Retinal pigment epithelial cell (primary cell): Measurements from ENCODE around the gene AFF3.

ENCODE experiments used
- DNase-seq: peaks from one replicate; pipeline ENCODE4 v3.0.0-alpha.2; 2010; ENCODE audit warnings: low read depth
- H3K4me3 ChIP-seq: 2 replicates; pipeline ENCODE4 v1.5.1; 2011; ENCODE audit warnings: mild to moderate bottlenecking, low read length, control low read depth, moderate library complexity
- TF ChIP-seq, protein P1 (sequence below): conservative IDR thresholded peaks from 2 replicates; pipeline ENCODE4 v1.5.1; 2011; ENCODE audit warnings: low read depth, low read length, control low read depth, inconsistent platforms

AFF3 gene

DNA sequence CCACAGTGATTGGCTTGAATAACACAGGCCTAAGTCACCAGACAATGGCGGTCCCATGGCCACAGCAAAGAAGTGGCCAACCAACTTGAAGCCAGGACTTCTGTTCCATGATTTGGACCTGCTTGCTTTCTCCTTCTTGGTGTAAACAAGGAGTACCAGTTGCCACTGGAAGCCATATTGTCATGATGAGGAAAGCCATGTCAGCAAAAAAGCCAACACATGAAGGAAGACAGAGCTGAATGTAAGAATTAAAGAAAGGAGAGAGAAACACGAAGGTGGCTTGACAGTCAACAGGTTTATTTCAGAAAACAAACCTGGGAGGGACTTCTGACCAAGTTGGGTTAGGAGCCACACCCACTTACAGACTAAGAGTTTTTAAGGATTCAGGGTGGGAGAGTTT, 620.2 kb downstream of the AFF3 start:
- H3K4me3 ChIP-seq, result no peak overlapping the region
- TF ChIP-seq, protein P1, sequence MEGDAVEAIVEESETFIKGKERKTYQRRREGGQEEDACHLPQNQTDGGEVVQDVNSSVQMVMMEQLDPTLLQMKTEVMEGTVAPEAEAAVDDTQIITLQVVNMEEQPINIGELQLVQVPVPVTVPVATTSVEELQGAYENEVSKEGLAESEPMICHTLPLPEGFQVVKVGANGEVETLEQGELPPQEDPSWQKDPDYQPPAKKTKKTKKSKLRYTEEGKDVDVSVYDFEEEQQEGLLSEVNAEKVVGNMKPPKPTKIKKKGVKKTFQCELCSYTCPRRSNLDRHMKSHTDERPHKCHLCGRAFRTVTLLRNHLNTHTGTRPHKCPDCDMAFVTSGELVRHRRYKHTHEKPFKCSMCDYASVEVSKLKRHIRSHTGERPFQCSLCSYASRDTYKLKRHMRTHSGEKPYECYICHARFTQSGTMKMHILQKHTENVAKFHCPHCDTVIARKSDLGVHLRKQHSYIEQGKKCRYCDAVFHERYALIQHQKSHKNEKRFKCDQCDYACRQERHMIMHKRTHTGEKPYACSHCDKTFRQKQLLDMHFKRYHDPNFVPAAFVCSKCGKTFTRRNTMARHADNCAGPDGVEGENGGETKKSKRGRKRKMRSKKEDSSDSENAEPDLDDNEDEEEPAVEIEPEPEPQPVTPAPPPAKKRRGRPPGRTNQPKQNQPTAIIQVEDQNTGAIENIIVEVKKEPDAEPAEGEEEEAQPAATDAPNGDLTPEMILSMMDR, result no peak
- DNase-seq, result no peak

DNA sequence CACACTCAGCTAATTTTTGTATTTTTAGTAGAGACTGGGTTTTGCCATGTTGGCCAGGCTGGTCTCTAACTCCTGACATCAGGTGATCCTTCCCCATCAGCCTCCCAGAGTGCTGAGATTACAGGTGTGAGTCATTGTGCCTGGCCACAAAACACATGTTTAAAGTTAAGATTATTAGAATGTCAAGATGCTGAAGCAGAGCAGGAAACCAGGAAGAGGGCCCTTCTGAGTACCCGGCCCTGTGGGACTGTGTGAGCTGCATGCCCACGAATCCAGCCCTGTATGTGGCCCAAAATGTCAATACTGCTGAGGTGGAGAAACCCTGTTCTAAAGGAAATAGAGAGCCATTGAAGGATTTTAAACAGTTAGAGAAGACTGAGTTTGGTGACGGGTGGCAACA, 621.6 kb downstream of the AFF3 start:
- no peak for DNase-seq
- TF ChIP-seq, protein P1, result no peak
- no peak overlapping the region for H3K4me3 ChIP-seq

DNA sequence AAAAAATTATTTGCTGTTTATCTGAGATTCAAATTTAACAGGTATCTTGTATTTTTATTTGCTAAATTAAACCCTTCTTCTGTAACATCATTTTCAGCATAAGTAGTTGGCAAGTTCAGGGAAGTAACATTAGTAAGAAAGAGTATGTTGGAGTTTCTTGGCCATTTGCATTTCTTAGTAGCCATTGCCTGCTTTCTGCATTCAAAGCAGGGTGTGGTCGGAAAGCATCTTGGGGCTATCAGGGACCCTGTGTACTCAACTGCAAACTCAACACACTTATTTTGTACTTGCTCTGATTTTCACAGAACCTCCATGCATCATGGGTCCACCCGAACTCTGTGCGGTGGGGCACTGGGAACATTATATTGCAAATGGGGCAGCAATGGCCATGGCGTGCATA, 622.2 kb downstream of the AFF3 start:
- TF ChIP-seq, protein P1, result no peak
- no peak overlapping the region for H3K4me3 ChIP-seq
- no peak for DNase-seq

DNA sequence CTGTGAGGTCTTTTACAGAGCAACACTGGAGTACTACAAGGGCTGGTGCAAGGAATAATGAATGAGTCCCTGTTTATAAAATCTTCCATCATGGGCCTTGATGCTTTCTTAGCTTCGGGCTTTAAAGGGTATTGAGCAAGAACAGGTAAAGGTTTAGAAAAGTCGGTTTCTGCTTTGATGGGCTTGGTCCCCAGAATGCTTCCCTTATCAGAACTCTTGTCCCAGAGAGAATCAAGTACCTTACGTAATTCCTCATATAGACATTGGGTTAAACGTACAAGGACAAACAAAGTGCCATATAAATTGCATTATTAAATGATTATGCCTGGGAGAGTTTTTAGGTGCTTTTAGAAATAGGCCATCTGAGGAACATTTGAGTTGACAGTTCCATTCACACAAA, 628.0 kb downstream of the AFF3 start:
- H3K4me3 ChIP-seq, result no peak overlapping the region
- no peak for DNase-seq
- TF ChIP-seq, protein P1, result no peak

DNA sequence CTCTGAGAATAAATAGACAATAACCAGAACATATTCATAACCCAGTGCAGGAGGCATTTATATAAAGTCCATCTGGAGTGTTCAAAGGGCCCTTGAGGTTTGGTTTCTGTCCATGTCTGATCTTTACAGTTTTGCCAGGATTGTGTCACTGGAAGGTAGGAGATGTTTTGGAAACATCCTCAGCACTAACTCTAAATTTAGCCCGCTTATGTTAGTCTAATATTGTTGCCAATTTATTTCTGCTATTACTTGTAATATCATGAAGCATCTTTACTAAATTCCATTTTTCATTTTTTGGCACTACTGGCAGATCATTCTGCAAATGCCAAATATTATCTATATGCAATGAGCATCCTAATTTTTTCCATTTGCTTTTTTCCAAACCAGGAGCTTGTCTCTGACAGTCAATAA, 630.2 kb downstream of the AFF3 start:
- DNase-seq, result no peak
- TF ChIP-seq, protein P1, result no peak
- no peak overlapping the region for H3K4me3 ChIP-seq

DNA sequence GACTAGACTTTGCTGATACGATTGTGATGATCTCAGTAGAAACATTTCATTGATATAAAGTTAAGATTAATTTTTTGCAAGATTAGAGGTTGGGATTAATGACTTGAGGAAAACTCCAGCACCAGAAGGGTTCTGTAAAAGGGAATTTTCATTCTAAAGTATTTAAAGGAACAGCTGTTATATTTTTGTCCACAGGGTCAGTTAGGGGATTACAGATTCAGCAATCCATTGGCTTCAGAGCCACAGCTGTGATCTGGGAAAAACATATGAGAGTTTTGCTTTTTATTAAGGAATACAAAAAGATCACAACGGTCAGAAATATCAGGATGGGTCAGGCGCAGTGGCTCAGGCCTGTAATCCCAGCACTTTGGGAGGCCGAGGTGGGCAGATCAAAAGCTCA, 633.0 kb downstream of the AFF3 start:
- DNase-seq, result no peak
- TF ChIP-seq, protein P1, result no peak
- no peak overlapping the region for H3K4me3 ChIP-seq

DNA sequence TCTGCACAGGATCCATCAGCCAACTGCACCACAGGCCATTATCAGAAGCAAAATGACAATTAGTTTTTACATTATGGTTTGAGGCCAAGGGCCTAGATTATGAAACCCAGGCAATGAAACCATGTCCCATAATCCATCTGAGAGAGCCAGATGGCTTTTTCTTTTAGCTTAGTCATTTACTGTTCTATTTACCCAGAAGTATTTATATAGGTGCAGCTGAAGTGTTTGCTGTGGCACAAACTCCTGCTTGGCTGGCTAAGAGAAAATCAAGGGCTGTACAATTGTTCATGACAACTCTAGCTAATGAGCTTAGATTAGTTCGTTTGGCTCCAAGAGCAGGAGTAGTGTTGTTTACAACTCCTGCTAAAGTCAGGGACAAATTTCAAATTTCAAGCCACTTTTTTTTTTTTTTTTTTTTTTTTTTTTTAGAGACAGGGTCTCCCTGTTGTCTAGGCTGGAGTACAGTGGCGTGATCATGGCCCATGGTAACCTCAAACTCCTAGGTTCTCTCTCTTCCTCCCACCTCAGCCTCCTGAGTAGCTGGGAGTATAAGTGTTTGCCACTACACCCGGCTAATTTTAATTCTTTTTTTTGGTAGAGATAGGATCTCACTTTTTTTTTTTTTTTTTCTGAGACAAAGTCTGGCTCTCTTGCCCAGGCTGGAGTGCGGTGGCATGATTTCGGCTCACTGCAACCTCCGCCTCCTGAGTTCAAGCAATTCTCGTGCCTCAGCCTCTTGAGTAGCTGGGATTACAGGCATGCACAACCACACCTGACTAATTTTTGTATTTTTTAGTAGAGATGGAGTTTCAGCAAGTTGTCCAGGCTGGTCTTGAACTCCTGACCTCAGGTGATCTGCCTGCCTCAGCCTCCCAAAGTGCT, 634.2 kb downstream of the AFF3 start:
- no peak for DNase-seq
- TF ChIP-seq, protein P1, result no peak
- H3K4me3 ChIP-seq, result no peak overlapping the region
